PC-9 (cell line): ENCODE measurements around the gene SLC25A24. TPM values are rescaled to one million over a fixed set of nuclear protein-coding genes. Genes with fewer than 3 reads are reported as not detected.
"Not testable (repeated sequence)": the region's sequence is repeated elsewhere in the genome, so short reads cannot be mapped to it uniquely, and the experiment has no call there.

Experiments
- BruUV-seq: library from RNA; stranded (reverse); fragments of 400-500 nt; replicated peaks from 2 replicates; lab custom pipeline; 2021; lab: Mats Ljungman, UMichigan
- CTCF ChIA-PET: fragments of 300-600 bp; sonication (Branson Sonifier 250); formaldehyde crosslinking; loops from one replicate; lab custom pipeline; 2022; ENCODE audit warnings: antibody characterized with exemption; lab: Charles Lee
- POLR2A ChIA-PET: fragments of 300-600 bp; sonication (Branson Sonifier 250); formaldehyde crosslinking; loops from one replicate; lab custom pipeline; 2022; ENCODE audit warnings: antibody characterized with exemption; ENCODE audit not compliant: unreplicated experiment; lab: Charles Lee
- DNase-seq, 2 experiments: peaks; one replicate each; pipeline versions ENCODE4 v3.0.0 to v3.0.0-alpha.2; 2015 to 2022; ENCODE audit warnings: mixed read lengths in 1 of 2
- H2AFZ ChIP-seq: fragments of 200-600 bp; sonication (generic); 2 replicates; pipeline ENCODE4 v1.8.1; 2017; ENCODE audit warnings: antibody characterized with exemption
- H3F3A ChIP-seq: fragments of 200-600 bp; sonication (generic); 2 replicates; pipeline ENCODE4 v1.8.1; 2017; ENCODE audit warnings: antibody characterized with exemption, mild to moderate bottlenecking, low read depth; ENCODE audit not compliant: insufficient read depth
- H3K27ac ChIP-seq: fragments of 200-600 bp; sonication (generic); 2 replicates; pipeline ENCODE4 v1.6.1; 2016; ENCODE audit warnings: mixed run types
- H3K27me3 ChIP-seq: fragments of 200-600 bp; sonication (generic); 2 replicates; pipeline ENCODE4 v1.6.1; 2016; ENCODE audit warnings: low read depth, mixed run types; ENCODE audit not compliant: insufficient read depth
- H3K36me3 ChIP-seq: fragments of 200-600 bp; sonication (generic); 2 replicates; pipeline ENCODE4 v1.6.1; 2016; ENCODE audit warnings: low read depth, mixed run types
- H3K4me1 ChIP-seq: fragments of 200-600 bp; sonication (generic); replicated peaks from 2 replicates; pipeline ENCODE4 v1.6.1; 2016; ENCODE audit warnings: mixed run types; ENCODE audit not compliant: insufficient read depth
- H3K4me2 ChIP-seq: fragments of 200-600 bp; sonication (generic); 2 replicates; pipeline ENCODE4 v1.6.1; 2017; ENCODE audit warnings: mixed run types
- H3K4me3 ChIP-seq: fragments of 200-600 bp; sonication (generic); 2 replicates; pipeline ENCODE4 v1.6.1; 2016; ENCODE audit warnings: mixed run types
- H3K79me2 ChIP-seq: fragments of 200-600 bp; sonication (generic); 2 replicates; pipeline ENCODE4 v1.6.1; 2017; ENCODE audit warnings: low read depth, mixed run types
- H3K9me2 ChIP-seq: fragments of 200-600 bp; sonication (generic); 2 replicates; pipeline ENCODE4 v1.8.1; 2017; ENCODE audit warnings: mild to moderate bottlenecking; ENCODE audit not compliant: insufficient read depth
- H3K9me3 ChIP-seq: fragments of 200-600 bp; sonication (generic); 2 replicates; pipeline ENCODE4 v1.8.1; 2016; ENCODE audit warnings: low read depth; ENCODE audit not compliant: insufficient read depth
- H4K20me1 ChIP-seq: fragments of 200-600 bp; sonication (generic); 2 replicates; pipeline ENCODE4 v1.8.1; 2017; ENCODE audit not compliant: insufficient read depth
- intact Hi-C: fragments of 100-400 bp; cut with micrococcal nuclease; formaldehyde crosslinking; loops from one replicate; pipeline ENCODE4 v1.10.0; 2022; ENCODE audit not compliant: unreplicated experiment
- total RNA-seq: library from RNA; stranded (reverse); gene quantifications from 2 replicates; pipeline ENCODE4 v1.2.3, GENCODE V29; 2021

SLC25A24 gene
- total RNA-seq, 1 experiment from 2014 or later: 60.5 TPM

DNA sequence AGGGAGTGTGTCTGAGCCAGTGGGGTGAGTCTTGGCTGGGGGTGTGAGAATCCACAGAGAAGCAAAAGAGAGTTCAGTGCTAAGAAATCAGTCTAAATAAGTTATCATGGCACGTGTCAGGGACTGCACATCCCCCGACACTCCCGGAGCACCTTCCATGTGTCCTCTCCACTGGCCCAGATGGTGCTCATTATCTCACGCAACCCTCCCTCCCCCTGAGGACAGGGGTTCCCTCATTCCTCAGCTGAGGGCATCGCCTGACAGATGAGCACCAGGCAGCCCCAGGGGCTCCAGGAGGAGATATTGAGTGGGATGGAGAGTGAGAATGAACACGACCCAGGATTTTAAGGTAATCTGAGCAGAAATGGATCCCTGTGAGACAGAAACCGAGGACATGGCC is 27.6 kb upstream of the SLC25A24 start:
- H3K4me2 ChIP-seq, H3K4me3 ChIP-seq, BruUV-seq, POLR2A ChIA-PET, intact Hi-C loops, H3K4me1 ChIP-seq, DNase-seq, H4K20me1 ChIP-seq, H3K9me3 ChIP-seq, H3K27ac ChIP-seq, CTCF ChIA-PET, H3K79me2 ChIP-seq, H3K27me3 ChIP-seq, H3F3A ChIP-seq, H3K9me2 ChIP-seq, H3K36me3 ChIP-seq, H2AFZ ChIP-seq: not testable (repeated sequence)

GRCh38 chr1:108226855-108227254 is 26.7 kb upstream of the SLC25A24 start:
- H3K4me3 ChIP-seq, BruUV-seq, H2AFZ ChIP-seq: not testable (repeated sequence)

GRCh38 chr1:108223226-108223625 is 23.1 kb upstream of the SLC25A24 start:
- H3K79me2 ChIP-seq, H3K27me3 ChIP-seq, POLR2A ChIA-PET, DNase-seq, intact Hi-C loops, H4K20me1 ChIP-seq, H2AFZ ChIP-seq, H3K36me3 ChIP-seq, H3F3A ChIP-seq, BruUV-seq, H3K9me2 ChIP-seq, H3K4me3 ChIP-seq, H3K4me1 ChIP-seq, CTCF ChIA-PET, H3K27ac ChIP-seq, H3K9me3 ChIP-seq, H3K4me2 ChIP-seq: not testable (repeated sequence)

More at GRCh38 chr1:108226855-108227254, 26.7 kb upstream of the SLC25A24 start:
- H3K4me2 ChIP-seq, H3K27me3 ChIP-seq, intact Hi-C loops, H3K27ac ChIP-seq, H3F3A ChIP-seq, CTCF ChIA-PET, H3K9me3 ChIP-seq, H4K20me1 ChIP-seq, H3K79me2 ChIP-seq, H3K4me1 ChIP-seq, POLR2A ChIA-PET, H3K9me2 ChIP-seq, DNase-seq, H3K36me3 ChIP-seq: not testable (repeated sequence)

- H3K9me3 ChIP-seq, POLR2A ChIA-PET, H3K9me2 ChIP-seq, H4K20me1 ChIP-seq, intact Hi-C loops, H3K36me3 ChIP-seq, H3K27me3 ChIP-seq, BruUV-seq, H3K79me2 ChIP-seq, CTCF ChIA-PET, H2AFZ ChIP-seq: not testable (repeated sequence)
- Histone ChIP-seq H3K4me2 (peak overlapping the region; percentile 70), H3K27ac (peak overlapping the region; percentile 92), H3F3A (peaks cover 22% of the 10 kb centered on the region), H3K4me1 (peaks cover 33% of the 10 kb centered on the region), H3K4me3 (peak overlapping the region; percentile 12; the same call in 1 of the 2 replicates)
- DNase-seq: peak; percentile 29 to 41
These were observed 17.5 kb upstream of the SLC25A24 start for GRCh38 chr1:108217515-108218174.

GRCh38 chr1:108217007-108217406 is 16.9 kb upstream of the SLC25A24 start:
- H3K4me1 ChIP-seq: peaks cover 33% of the 10 kb centered on the region
- H3F3A ChIP-seq: peaks cover 22% of the 10 kb centered on the region
- H2AFZ ChIP-seq, H3K27me3 ChIP-seq, CTCF ChIA-PET, intact Hi-C loops, BruUV-seq, H4K20me1 ChIP-seq, H3K9me3 ChIP-seq, H3K79me2 ChIP-seq, H3K36me3 ChIP-seq, H3K9me2 ChIP-seq: not testable (repeated sequence)
- POLR2A ChIA-PET: interaction anchor here (1.2 kb wide), 1 partner anchor 17 kb away, joined by 3 read pairs; the partner anchor contains the start of gene SLC25A24
- H3K27ac ChIP-seq: peak overlapping the region; percentile 92
- peak in 1 of 2 experiments; percentile 88 for DNase-seq
- H3K4me2 ChIP-seq: peak overlapping the region; percentile 70
- H3K4me3 ChIP-seq: peak overlapping the region; percentile 18; the same call in 1 of the 2 replicates

GRCh38 chr1:108216028-108216890 is 16.1 kb upstream of the SLC25A24 start:
- TSS peak; percentile 47 for BruUV-seq
- H3K9me2 ChIP-seq, H3K79me2 ChIP-seq, intact Hi-C loops, H3K36me3 ChIP-seq, H3K27me3 ChIP-seq, H4K20me1 ChIP-seq, H3K9me3 ChIP-seq: not testable (repeated sequence)
- peaks cover 33% of the 10 kb centered on the region for H3K4me1 ChIP-seq
- peak overlapping the region; percentile 34 for H2AFZ ChIP-seq
- peaks cover 22% of the 10 kb centered on the region for H3F3A ChIP-seq
- CTCF ChIA-PET: interaction anchor here (0.7 kb wide), 2 partner anchors 326 to 345 kb away, joined by 3 read pairs; no protein-coding TSS in a partner anchor
- H3K4me2 ChIP-seq: peak overlapping the region; percentile 70
- H3K4me3 ChIP-seq: peak overlapping the region; percentile 18; the same call in 1 of the 2 replicates
- POLR2A ChIA-PET: interaction anchor here (1.2 kb wide), 1 partner anchor 16 kb away, joined by 3 read pairs; the partner anchor contains the start of gene SLC25A24
- peak in 1 of 2 experiments; percentile 34 for DNase-seq
- H3K27ac ChIP-seq: peak overlapping the region; percentile 92
